Measurements from ENCODE around the gene PARVB. TPM values are rescaled to one million over a fixed set of nuclear protein-coding genes. Genes with fewer than 3 reads are reported as not detected.

PARVB gene
- total and polyA plus RNA-seq, 12 donors = 46.7 to 201 (median 91.2) TPM

DNA sequence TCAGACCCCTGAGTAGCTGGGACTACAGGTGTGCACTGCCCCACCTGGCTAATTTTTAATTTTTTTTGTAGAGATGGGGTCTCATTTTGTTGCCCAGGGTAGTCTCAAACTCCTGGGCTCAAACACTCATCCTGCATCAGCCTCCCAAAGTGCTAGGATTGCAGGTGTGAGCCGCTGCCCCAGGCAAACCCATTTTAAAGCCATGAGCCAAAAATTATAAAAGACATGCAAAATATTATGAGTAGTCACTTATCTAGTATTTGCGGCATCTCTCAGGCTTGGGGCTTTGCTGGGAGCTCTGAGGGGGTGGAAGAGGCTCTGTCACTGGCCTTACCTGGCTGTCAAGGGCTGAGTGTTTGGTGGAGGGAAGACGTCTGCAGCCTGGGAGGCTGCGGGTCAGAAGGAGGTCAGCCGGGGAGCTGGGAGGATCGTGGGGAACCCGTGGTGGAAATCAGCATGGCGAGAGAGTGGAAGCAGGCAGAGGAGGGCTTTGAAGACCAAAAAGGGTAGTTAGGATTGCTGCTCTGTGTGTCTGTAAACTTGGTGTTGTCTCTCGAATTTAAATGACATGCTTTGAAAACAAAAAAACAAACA, 87.6 kb downstream of the PARVB start:
- Histone ChIP-seq H3K4me1 (peaks cover 0 to 31% (median 8%) of the 10 kb centered on the region in 9 donors), H3K4me3 (no peak overlapping the region), H3K27ac (peak overlapping the region in 2 of 10 donors; percentile 35 to 56), H3K36me3 (peaks cover 0 to 8% (median 0%) of the 10 kb centered on the region in 9 donors), H3K9me3 (no peaks in the 10 kb centered on the region), H3K27me3 (no peaks in the 10 kb centered on the region)
- intact Hi-C loops (cut with DNase I) = no loop called here
- WGBS, 2 donors = 79 to 81% methylated on average over 9 of the region's 9 CpGs
- peak in 2 of 8 donors; percentile 10 to 44 for ATAC-seq
- no peak for DNase-seq
- TF ChIP-seq, protein P1, sequence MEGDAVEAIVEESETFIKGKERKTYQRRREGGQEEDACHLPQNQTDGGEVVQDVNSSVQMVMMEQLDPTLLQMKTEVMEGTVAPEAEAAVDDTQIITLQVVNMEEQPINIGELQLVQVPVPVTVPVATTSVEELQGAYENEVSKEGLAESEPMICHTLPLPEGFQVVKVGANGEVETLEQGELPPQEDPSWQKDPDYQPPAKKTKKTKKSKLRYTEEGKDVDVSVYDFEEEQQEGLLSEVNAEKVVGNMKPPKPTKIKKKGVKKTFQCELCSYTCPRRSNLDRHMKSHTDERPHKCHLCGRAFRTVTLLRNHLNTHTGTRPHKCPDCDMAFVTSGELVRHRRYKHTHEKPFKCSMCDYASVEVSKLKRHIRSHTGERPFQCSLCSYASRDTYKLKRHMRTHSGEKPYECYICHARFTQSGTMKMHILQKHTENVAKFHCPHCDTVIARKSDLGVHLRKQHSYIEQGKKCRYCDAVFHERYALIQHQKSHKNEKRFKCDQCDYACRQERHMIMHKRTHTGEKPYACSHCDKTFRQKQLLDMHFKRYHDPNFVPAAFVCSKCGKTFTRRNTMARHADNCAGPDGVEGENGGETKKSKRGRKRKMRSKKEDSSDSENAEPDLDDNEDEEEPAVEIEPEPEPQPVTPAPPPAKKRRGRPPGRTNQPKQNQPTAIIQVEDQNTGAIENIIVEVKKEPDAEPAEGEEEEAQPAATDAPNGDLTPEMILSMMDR (IDR thresholded peaks at IDR 0.05) = no peak

- peaks cover 0 to 8% (median 0%) of the 10 kb centered on the region in 9 donors for H3K36me3 ChIP-seq
- ATAC-seq (peak in 6 of 8 donors; percentile 24 to 64 (median 44)), DNase-seq (no peak)
- no peak overlapping the region for H3K4me3 ChIP-seq
- H3K27me3 ChIP-seq = no peaks in the 10 kb centered on the region
- 72 to 82% methylated on average over 11 of the region's 11 CpGs for WGBS, 2 donors
- TF ChIP-seq, protein P1 (IDR thresholded peaks at IDR 0.05) = no peak
- H3K27ac ChIP-seq = peak overlapping the region in 4 of 10 donors; percentile 35 to 60 (median 46)
- intact Hi-C loops (cut with DNase I) = no loop called here
- no peaks in the 10 kb centered on the region for H3K9me3 ChIP-seq
- H3K4me1 ChIP-seq = peaks cover 0 to 37% (median 11%) of the 10 kb centered on the region in 9 donors
Observed at GRCh38 chr22:44112191-44112590, 88.1 kb downstream of the PARVB start.

GRCh38 chr22:44116331-44116730, 92.2 kb downstream of the PARVB start:
- peaks cover 0 to 20% (median 5%) of the 10 kb centered on the region in 9 donors for H3K4me1 ChIP-seq
- 97% methylated on average over 12 of the region's 12 CpGs for WGBS, 2 donors
- no peak overlapping the region for H3K4me3 ChIP-seq
- peak in 1 of 8 donors; percentile 4 for ATAC-seq
- peaks cover 0 to 43% (median 20%) of the 10 kb centered on the region in 9 donors for H3K36me3 ChIP-seq
- H3K27ac ChIP-seq = peak overlapping the region in 4 of 10 donors; percentile 8 to 55 (median 48)
- H3K27me3 ChIP-seq = no peaks in the 10 kb centered on the region
- DNase-seq = no peak
- intact Hi-C loops (cut with DNase I) = no loop called here
- peaks cover 0 to 8% (median 0%) of the 10 kb centered on the region in 11 donors for H3K9me3 ChIP-seq
- TF ChIP-seq, protein P1 (IDR thresholded peaks at IDR 0.05) = no peak

DNA sequence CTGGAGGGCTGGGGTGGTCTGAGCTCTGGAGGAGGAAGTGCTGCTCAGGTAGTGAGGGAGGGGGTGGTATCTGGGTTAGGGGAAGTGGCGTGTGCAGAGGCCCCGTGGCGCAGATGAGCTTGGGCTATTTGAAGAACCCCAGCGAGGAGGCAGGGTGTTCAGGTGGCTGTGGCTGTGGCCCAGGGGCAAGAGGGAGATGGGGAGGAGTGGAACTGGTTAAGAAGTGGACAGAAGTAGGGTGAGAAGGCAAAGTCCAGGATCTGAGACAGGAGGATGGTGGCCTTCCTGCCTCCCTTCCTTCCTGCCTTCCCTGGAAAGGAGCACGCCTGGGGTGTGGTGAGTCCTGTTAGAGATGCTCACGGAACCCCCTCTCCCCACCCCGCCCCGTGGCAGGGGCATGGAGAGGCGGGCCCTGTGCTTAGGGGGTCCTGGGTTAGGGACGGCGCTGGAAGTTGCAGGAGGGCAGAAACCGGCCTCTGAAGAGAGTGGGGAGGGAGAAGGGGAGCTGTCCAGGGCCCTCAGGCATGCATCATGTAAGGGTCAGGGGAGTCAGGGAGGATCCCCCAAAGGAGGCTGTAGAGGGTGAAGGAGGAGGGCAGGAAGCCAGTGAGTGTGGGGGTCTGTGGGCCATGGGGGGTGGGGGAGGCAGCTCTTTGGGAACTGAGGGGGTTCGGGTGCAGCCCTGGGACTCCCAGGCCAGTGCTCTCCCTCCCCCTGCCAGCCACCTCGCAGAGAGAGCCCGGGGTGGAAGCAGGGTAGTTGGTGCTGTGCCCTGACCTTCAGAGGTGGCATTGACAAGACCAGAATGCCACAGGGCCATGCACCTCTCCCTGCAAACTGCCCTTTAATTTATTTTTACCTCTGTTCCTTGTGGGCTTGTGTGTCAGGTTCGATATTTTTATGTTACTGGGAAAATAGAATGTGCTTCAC, 92.9 kb downstream of the PARVB start:
- 80 to 82% methylated on average over 16 of the region's 16 CpGs for WGBS, 2 donors
- TF ChIP-seq, protein P1 (IDR thresholded peaks at IDR 0.05) = no peak
- Histone ChIP-seq H3K36me3 (peaks cover 0 to 46% (median 25%) of the 10 kb centered on the region in 9 donors), H3K27ac (peak overlapping the region in 6 of 10 donors; percentile 44 to 55 (median 50)), H3K4me1 (peaks cover 0 to 20% (median 5%) of the 10 kb centered on the region in 9 donors), H3K9me3 (peaks cover 0 to 14% (median 0%) of the 10 kb centered on the region in 11 donors), H3K4me3 (no peak overlapping the region), H3K27me3 (no peaks in the 10 kb centered on the region)
- DNase-seq (peak; percentile 27 to 50), ATAC-seq (peak; percentile 58 to 93 (median 87))
- intact Hi-C loops (cut with DNase I) = no loop called here

Data from heart right ventricle (tissue), 16 donors.